HCT116 (cell line): ENCODE measurements around the gene ELF3.

Experiments
- ZFX ChIP-seq: fragments of 450-650 bp; IDR thresholded peaks from 2 replicates; pipeline ENCODE4 v1.6.1; 2017
- TF ChIP-seq, protein P1 (sequence below), 3 experiments: fragments of 200-600 bp in 1 of 3; sonication (generic) in 1 of 3; IDR thresholded peaks in 2 of 3; conservative IDR thresholded peaks in 1 of 3; 2 replicates each; pipeline ENCODE4 v1.5.1; 2012 to 2017; ENCODE audit warnings: low read depth in 2 of 3, low read length in 2 of 3, antibody characterized with exemption in 1 of 3, borderline replicate concordance in 1 of 3, control low read depth in 1 of 3, mild to moderate bottlenecking in 1 of 3, mixed read lengths in 1 of 3, mixed run types in 1 of 3, moderate library complexity in 1 of 3; ENCODE audit not compliant: insufficient read depth in 1 of 3

DNA sequence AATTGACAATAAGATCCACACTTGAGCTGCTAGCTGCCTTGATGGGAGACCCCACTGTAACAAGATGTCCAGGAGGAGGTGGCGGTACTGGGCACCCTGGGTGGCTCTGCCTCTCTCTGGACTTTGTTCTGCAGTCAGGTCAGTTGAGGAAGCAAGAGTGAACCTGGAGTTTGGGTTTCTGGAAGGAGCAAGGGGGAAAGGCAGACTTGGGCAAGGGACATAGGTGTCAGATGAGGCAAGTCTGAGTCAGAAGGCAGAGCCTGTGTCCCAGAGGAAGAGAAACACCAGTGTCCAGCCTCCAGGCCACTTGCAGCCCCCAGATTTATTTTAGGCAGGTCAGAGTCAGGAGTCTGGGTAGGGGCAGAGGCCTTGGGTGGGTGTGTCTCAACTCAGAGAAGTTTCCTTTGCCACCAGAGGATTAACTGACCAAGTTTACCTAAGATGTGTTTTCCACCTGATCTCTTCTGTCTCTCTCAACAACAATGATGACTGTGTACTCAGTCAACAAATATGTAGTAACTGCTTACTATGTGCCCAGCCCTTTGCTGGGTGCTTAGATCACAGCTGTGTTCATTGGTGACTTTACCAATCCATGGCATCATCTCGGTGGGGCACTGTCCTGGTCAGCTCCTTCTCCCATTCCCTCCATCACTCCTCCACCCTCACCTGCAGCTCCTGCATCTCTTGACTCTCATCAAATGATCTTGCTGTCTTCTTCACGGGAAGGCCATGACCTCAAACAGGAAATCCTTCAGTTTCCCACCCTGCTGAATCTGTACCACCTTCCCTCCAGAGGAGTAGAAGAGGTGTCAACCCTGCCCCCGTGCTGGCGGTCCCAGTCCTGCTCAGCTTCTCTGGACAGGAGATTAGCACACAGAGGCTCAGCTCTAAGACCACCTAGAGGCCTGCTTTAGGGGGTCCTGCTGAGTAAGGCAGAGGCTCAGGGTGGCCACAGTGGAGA lies 36.6 kb downstream of the ELF3 start:
- TF ChIP-seq, protein P1, sequence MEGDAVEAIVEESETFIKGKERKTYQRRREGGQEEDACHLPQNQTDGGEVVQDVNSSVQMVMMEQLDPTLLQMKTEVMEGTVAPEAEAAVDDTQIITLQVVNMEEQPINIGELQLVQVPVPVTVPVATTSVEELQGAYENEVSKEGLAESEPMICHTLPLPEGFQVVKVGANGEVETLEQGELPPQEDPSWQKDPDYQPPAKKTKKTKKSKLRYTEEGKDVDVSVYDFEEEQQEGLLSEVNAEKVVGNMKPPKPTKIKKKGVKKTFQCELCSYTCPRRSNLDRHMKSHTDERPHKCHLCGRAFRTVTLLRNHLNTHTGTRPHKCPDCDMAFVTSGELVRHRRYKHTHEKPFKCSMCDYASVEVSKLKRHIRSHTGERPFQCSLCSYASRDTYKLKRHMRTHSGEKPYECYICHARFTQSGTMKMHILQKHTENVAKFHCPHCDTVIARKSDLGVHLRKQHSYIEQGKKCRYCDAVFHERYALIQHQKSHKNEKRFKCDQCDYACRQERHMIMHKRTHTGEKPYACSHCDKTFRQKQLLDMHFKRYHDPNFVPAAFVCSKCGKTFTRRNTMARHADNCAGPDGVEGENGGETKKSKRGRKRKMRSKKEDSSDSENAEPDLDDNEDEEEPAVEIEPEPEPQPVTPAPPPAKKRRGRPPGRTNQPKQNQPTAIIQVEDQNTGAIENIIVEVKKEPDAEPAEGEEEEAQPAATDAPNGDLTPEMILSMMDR (IDR thresholded peaks at IDR 0.05 in 2 of 3, conservative IDR thresholded peaks at IDR 0.05 in 1 of 3; ENCODE audit: borderline replicate concordance in 1 of 3, insufficient read depth in 1 of 3, low read depth in 2 of 3, low read length in 2 of 3) = no peak
- TF ChIP-seq ZFX = no peak
